C4-2B (cell line): ENCODE results near the gene DNM3.

Experiments used
- CTCF ChIP-seq: fragments of 450-650 bp; conservative IDR thresholded peaks from 2 replicates; pipeline ENCODE4 v1.5.1; 2017; ENCODE audit warnings: mild to moderate bottlenecking
- ZFX ChIP-seq: fragments of 450-650 bp; IDR thresholded peaks from 2 replicates; pipeline ENCODE4 v1.6.1; 2017

- TF ChIP-seq ZFX (no peak), CTCF (no peak)
These were observed 609.2 kb downstream of the DNM3 start for GRCh38 chr1:172450524-172450885.
